HG03039 (cell line): ENCODE results near the gene GALNT18.
"Not testable (repeated sequence)": the region's sequence is repeated elsewhere in the genome, so short reads cannot be mapped to it uniquely, and the experiment has no call there.

Experiments
- ATAC-seq: cut with Tn5 transposase; IDR thresholded peaks from one replicate; pipeline ENCODE4 v1.9.1; 2021; ENCODE audit warnings: mild to moderate bottlenecking, moderate library complexity; ENCODE audit not compliant: unreplicated experiment

GALNT18 gene

DNA sequence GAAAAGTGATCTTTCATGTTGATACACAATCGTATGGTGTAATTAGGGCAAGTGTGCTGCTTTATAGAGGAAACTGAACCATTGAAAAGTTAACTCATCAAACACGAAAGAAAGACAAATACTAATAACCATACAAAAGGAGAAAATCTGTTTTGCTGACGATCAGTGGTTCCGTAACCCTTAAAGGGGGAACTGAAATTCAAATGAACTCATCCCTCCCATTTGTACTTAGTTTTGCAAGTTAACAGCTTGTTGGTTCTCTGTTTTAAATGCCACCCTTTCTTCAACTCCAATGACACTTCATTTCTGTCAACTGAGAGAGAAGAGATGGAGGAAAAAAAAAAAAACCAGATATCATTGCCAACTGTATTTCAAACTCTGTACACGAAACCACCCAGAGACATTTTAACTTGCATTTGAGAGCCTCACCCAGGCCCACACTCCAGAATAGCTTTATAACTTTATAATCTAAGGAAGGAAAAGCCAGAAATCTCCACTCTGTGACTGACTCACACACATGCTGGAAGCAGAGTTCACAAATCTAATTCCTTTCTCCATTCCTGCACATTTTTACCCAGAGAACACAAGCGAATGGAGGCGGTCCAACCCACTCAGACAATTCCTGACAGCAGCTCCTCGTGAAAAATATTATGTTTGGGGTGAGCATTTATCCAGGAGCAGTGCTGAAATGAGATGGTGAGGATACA, 251.4 kb downstream of the GALNT18 start:
- ATAC-seq: no peak

DNA sequence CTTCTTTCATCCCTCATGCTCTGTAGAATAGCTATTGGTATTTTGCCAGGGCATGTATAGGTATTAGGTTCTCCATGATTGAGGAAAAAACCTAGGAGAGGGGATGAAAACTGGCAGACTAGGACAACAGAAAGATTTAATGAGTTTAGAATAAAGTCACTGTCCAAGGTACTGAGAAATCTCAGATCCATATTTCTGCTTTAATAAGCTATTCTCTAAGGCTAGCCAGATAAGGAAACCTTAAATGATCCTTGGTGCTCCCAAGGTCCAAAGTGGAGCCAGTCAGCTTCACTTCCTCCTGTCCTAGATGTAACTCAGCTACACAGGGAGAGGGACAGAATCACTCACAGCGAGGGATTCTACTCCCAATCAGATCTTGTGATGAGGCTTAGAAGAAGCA, 255.0 kb downstream of the GALNT18 start:
- ATAC-seq: no peak

- no peak for ATAC-seq
These were observed 258.1 kb downstream of the GALNT18 start for GRCh38 chr11:11363674-11364073.

DNA sequence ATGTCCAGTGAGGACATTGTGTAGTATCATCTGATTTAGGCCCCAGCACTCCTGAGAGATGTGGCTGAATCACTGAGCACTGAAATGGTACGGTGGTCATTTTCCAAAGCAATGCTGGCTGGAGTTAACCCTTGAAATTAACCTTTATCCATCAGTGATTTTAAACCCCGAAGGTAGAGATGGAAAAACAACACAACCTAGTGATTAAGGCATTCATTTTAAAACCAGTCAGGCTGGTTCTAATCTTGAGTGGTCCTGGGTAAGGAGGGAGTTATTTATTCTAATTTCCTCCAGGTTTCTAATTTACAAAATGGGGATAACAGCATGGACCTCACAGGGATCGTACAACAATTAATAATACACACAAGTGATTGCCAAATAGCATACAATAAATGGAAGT, 262.2 kb downstream of the GALNT18 start:
- ATAC-seq: no peak

DNA sequence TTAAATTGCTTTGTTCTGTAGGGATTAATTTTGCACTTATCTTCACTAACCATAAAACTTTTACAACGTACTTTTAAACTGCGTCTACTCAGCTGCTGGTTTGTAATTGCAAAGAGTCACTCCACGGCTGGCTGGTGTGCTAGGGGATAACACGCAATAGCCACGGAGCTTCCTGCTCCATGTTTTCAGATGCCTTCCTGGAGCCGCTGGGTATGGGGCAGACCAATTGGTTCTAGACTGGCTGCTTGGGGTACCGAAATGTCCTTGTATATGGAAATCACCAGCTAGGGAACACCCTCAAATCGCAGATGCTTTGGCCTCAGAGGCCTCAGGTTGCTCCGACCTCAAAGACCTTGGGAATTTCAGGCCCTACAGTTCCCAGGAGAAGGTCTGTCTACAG, 265.0 kb downstream of the GALNT18 start:
- no peak for ATAC-seq

GRCh38 chr11:11352878-11353277, 268.9 kb downstream of the GALNT18 start, which contains the start of gene CSNK2A3:
Gene CSNK2A3, minus strand, starts transcription at chr11:11353250. Its CDS starts 131 bp downstream, at chr11:11353119.
- not testable (repeated sequence) for ATAC-seq

- not testable (repeated sequence) for ATAC-seq
These were observed 270.0 kb downstream of the GALNT18 start for GRCh38 chr11:11351851-11352250.

DNA sequence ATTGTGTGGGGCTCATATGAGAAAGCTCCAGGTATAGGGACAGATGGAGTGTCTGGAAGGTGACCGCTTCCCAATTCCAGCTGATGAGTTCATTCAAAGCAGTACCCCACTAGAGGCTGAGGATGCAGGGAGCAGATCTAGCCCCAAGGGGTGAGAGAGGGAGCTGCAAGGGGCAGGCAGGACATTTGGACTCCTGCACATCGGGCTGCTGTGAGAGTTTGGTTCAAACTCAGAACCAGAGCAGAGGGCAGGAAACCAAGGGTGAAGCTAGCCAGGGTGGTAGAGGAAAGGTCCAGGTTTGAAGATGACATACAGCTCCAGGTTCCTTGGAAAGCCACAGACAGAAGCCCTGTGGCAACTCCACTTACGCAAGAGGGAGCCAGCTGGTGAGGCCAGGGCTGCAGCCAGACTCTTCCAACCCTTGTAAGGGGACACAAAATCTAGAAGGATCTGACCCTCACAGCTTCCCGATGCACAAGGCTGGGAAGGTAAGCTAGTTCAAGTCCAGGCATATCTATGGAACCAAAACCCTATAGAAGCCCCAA, 270.7 kb downstream of the GALNT18 start:
- ATAC-seq: no peak

DNA sequence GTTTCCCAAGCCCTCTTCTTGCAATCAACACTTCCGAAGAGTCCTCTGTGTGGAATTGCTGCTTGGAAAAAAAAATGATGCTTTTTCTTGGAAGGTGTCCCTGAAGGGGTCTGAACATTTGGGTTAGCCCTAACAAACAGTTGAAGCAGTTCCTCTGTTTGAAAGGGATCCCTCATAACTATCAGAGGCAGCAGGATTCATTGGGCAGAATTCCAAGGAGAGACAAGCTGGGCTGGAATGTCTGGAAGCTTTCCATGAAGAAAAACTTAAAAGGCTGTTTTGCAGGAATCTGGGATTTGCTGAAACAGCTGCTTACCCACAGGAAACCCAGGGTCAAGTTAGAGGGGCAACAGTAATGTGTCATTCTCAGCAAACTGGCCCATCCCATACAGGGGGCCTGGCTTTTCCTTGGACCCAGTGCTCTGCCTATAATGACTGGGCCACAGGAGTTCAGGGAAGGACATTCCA, 271.9 kb downstream of the GALNT18 start:
- no peak for ATAC-seq

GRCh38 chr11:11349106-11349825, 272.5 kb downstream of the GALNT18 start:
- ATAC-seq: no peak

- no peak for ATAC-seq
These were observed 273.5 kb downstream of the GALNT18 start for GRCh38 chr11:11348303-11348702.

- ATAC-seq: no peak
These were observed 274.2 kb downstream of the GALNT18 start for GRCh38 chr11:11347592-11347991.

DNA sequence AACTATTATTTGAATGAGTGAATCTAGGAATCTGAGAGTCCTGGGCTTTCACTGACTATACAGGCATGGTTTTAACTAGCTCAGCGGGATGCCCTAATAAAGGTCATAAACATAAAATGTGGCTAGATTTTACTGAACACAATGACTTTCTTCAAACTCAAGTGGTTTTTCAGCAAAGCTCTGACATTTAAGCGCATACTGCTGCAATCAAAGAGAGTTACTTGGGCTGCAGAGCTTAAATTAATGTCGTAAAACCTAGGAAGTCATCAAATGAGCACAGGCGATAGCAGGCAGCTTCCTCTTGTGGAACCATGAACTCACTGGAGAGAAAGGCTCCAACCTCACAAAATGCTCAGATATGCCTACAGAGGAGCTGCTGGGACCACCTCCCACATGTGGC, 275.5 kb downstream of the GALNT18 start:
- no peak for ATAC-seq

DNA sequence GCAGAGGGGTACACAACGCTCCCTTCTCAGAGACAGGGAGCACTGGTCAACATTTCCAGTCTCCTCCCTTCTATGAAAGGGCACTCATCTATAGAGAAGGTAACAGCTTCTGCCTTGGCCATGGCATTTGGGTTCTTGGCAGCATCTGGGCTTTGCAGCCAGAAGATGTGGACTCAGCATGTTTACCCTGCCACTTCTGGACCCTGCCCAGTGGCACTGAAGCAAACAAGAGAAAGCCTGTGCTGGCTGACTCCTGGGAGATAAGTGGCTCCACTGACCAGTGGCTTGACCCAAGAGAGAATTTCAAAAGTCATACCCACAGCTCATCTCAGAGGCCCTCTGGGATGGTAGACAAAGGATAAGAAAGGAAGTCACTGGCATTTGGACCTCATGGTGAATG, 276.7 kb downstream of the GALNT18 start:
- ATAC-seq: no peak

- ATAC-seq: no peak
These were observed 277.8 kb downstream of the GALNT18 start for GRCh38 chr11:11344045-11344444.

DNA sequence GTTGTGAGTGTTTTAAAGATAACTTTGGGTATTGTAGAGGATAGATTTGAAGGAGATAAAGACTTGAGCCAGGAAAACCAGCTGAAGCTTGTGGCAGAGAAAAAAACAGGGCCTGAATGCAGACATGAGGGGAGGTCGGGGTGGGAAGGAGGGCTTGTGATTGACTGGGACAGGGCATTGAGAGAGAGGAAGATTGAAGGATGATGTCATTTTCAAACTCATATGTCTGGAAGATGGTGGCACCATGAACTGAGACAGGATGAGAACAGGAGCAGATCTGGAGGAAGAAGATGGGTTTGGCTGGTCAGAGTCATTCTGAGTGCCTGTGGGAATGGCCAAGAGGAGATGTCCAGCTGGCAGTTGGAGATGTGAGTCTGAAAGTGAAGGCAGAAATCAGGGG, 283.5 kb downstream of the GALNT18 start:
- ATAC-seq: no peak

GRCh38 chr11:11336664-11337063, 285.1 kb downstream of the GALNT18 start:
- ATAC-seq: no peak

GRCh38 chr11:11335043-11335442, 286.8 kb downstream of the GALNT18 start:
- ATAC-seq: no peak

- ATAC-seq: no peak
These were observed 287.2 kb downstream of the GALNT18 start for GRCh38 chr11:11334607-11335006.

DNA sequence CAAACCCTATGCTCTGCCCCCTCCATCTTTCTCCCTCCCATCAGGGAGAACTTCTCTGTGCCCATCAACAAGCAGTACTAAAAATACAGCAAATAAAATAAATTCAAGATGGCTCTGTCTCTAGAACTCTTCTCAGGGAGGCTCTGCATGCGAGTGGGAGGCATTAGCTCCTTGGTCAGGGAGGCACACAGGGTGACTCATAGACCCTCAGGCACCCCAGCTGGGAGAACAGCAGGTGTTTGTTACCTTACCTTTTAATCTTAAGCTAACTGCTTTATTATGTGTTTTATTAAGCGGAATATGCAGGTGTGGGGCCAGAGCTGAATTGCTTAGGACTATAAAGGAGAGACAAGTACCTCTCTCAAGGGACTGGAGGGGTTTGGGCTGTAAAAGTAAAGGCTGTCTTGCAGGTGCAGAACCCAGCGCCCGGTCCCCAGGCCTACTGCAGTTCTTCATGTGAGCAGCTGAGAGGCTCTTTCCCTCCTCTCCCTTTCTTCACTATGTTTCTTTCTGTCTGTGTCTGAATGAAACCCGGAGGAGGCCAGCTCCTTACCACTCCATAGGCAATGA, 289.6 kb downstream of the GALNT18 start:
- ATAC-seq: no peak

DNA sequence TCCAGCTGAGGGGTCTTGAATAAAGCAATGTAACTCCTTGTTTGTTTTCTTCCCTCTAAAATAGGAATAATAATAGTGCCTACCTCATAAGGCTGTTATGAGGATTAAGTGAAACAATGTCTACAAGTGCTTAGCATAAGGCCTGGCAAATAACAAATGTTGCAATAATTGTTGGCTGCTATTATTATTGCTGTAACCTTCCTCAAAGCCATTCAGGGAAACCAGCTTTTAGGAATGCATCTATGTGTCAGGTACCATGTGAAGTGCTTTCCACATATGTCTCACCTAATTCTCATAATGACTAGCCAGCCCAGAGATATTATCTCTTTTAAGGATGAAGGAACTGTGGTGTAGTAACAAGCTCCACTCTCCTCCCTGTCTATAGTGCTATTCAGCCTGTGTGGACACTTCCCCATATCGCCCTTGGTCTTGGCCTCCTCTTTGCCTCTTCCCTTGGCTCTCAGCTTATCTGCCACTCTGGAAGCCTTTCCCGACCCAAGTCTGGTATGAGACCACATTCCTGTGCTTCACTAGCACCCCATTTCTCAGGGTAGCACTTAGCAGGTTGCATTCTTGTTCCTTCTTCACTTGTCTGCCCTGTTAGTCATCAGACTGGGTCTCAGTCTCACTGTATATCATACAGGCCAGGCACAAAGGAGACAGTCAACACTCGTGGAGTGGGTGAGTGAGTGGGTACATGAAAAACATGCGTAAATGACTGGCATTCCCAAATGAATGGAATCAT, 292.6 kb downstream of the GALNT18 start:
- ATAC-seq: no peak
